PC-9 (cell line): ENCODE data around the gene CCDC15. TPM values are rescaled to one million over a fixed set of nuclear protein-coding genes. Genes with fewer than 3 reads are reported as not detected.
A peak's percentile ranks its signal among the peaks of the same experiment; 100 is the strongest.
"Not testable (repeated sequence)": the region's sequence is repeated elsewhere in the genome, so short reads cannot be mapped to it uniquely, and the experiment has no call there.

Experiments used
- BruUV-seq: library from RNA; stranded (reverse); fragments of 400-500 nt; replicated peaks from 2 replicates; lab custom pipeline; 2021; lab: Mats Ljungman, UMichigan
- CTCF ChIA-PET: fragments of 300-600 bp; sonication (Branson Sonifier 250); formaldehyde crosslinking; loops from one replicate; lab custom pipeline; 2022; ENCODE audit warnings: antibody characterized with exemption; lab: Charles Lee
- POLR2A ChIA-PET: fragments of 300-600 bp; sonication (Branson Sonifier 250); formaldehyde crosslinking; loops from one replicate; lab custom pipeline; 2022; ENCODE audit warnings: antibody characterized with exemption; ENCODE audit not compliant: unreplicated experiment; lab: Charles Lee
- DNase-seq, 2 experiments: peaks; one replicate each; pipeline versions ENCODE4 v3.0.0 to v3.0.0-alpha.2; 2015 to 2022; ENCODE audit warnings: mixed read lengths in 1 of 2
- H2AFZ ChIP-seq: fragments of 200-600 bp; sonication (generic); 2 replicates; pipeline ENCODE4 v1.8.1; 2017; ENCODE audit warnings: antibody characterized with exemption
- H3F3A ChIP-seq: fragments of 200-600 bp; sonication (generic); 2 replicates; pipeline ENCODE4 v1.8.1; 2017; ENCODE audit warnings: antibody characterized with exemption, mild to moderate bottlenecking, low read depth; ENCODE audit not compliant: insufficient read depth
- H3K27ac ChIP-seq: fragments of 200-600 bp; sonication (generic); 2 replicates; pipeline ENCODE4 v1.6.1; 2016; ENCODE audit warnings: mixed run types
- H3K27me3 ChIP-seq: fragments of 200-600 bp; sonication (generic); 2 replicates; pipeline ENCODE4 v1.6.1; 2016; ENCODE audit warnings: low read depth, mixed run types; ENCODE audit not compliant: insufficient read depth
- H3K36me3 ChIP-seq: fragments of 200-600 bp; sonication (generic); 2 replicates; pipeline ENCODE4 v1.6.1; 2016; ENCODE audit warnings: low read depth, mixed run types
- H3K4me1 ChIP-seq: fragments of 200-600 bp; sonication (generic); replicated peaks from 2 replicates; pipeline ENCODE4 v1.6.1; 2016; ENCODE audit warnings: mixed run types; ENCODE audit not compliant: insufficient read depth
- H3K4me2 ChIP-seq: fragments of 200-600 bp; sonication (generic); 2 replicates; pipeline ENCODE4 v1.6.1; 2017; ENCODE audit warnings: mixed run types
- H3K4me3 ChIP-seq: fragments of 200-600 bp; sonication (generic); 2 replicates; pipeline ENCODE4 v1.6.1; 2016; ENCODE audit warnings: mixed run types
- H3K79me2 ChIP-seq: fragments of 200-600 bp; sonication (generic); 2 replicates; pipeline ENCODE4 v1.6.1; 2017; ENCODE audit warnings: low read depth, mixed run types
- H3K9me2 ChIP-seq: fragments of 200-600 bp; sonication (generic); 2 replicates; pipeline ENCODE4 v1.8.1; 2017; ENCODE audit warnings: mild to moderate bottlenecking; ENCODE audit not compliant: insufficient read depth
- H3K9me3 ChIP-seq: fragments of 200-600 bp; sonication (generic); 2 replicates; pipeline ENCODE4 v1.8.1; 2016; ENCODE audit warnings: low read depth; ENCODE audit not compliant: insufficient read depth
- H4K20me1 ChIP-seq: fragments of 200-600 bp; sonication (generic); 2 replicates; pipeline ENCODE4 v1.8.1; 2017; ENCODE audit not compliant: insufficient read depth
- EZH2 ChIP-seq: fragments of 200-600 bp; sonication (generic); IDR thresholded peaks from 2 replicates; pipeline ENCODE4 v1.8.0; 2017; ENCODE audit warnings: antibody characterized with exemption, low read depth
- intact Hi-C: fragments of 100-400 bp; cut with micrococcal nuclease; formaldehyde crosslinking; loops from one replicate; pipeline ENCODE4 v1.10.0; 2022; ENCODE audit not compliant: unreplicated experiment
- total RNA-seq: library from RNA; stranded (reverse); gene quantifications from 2 replicates; pipeline ENCODE4 v1.2.3, GENCODE V29; 2021
- TF ChIP-seq, protein P1 (sequence below): fragments of 200-600 bp; sonication (generic); conservative IDR thresholded peaks from 2 replicates; pipeline ENCODE4 v1.6.1; 2017; ENCODE audit warnings: mixed run types, antibody characterized with exemption, mild to moderate bottlenecking, moderate library complexity

The CCDC15 gene
- total RNA-seq, 1 experiment from 2014 or later = 2.7 TPM

DNA sequence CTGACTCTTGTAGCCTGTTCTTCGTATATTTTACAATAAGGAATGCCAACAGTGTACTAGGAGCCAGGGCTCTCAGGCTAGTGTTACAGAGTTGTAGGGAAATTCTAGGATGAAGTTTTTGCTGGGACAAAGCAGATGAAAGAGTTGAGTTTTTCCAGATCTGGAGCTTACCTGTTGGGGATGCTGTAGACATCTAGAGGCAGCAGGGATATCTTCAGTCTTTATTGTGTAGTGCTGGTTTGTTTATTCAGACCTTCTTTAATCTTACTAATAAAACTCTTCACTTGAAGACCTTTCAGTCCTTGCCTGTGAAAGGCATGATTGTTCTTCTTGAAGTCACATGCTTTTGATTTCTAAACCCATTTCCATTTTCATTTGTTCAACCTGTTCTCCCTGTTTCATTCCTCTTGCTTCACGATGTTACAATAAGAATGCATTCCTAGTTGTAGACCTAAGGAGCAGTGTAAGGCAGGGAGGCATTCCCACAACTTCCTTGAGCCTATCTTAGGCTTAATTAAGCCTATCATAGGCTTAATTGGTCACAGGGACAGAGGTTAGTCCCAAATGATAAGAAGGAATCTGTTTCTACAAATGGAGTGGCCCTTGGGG, 101.2 kb downstream of the CCDC15 start:
- H4K20me1 ChIP-seq = no peaks in the 10 kb centered on the region
- no peaks in the 10 kb centered on the region for H3K27me3 ChIP-seq
- H3K4me2 ChIP-seq = peak overlapping the region; percentile 58
- ChIA-PET CTCF (no interaction called here), POLR2A (no interaction called here)
- intact Hi-C loops = no loop called here
- BruUV-seq = no TSS peak
- no peak overlapping the region for H2AFZ ChIP-seq
- H3K9me2 ChIP-seq = no peaks in the 10 kb centered on the region
- TF ChIP-seq, protein P1, sequence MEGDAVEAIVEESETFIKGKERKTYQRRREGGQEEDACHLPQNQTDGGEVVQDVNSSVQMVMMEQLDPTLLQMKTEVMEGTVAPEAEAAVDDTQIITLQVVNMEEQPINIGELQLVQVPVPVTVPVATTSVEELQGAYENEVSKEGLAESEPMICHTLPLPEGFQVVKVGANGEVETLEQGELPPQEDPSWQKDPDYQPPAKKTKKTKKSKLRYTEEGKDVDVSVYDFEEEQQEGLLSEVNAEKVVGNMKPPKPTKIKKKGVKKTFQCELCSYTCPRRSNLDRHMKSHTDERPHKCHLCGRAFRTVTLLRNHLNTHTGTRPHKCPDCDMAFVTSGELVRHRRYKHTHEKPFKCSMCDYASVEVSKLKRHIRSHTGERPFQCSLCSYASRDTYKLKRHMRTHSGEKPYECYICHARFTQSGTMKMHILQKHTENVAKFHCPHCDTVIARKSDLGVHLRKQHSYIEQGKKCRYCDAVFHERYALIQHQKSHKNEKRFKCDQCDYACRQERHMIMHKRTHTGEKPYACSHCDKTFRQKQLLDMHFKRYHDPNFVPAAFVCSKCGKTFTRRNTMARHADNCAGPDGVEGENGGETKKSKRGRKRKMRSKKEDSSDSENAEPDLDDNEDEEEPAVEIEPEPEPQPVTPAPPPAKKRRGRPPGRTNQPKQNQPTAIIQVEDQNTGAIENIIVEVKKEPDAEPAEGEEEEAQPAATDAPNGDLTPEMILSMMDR = no peak
- TF ChIP-seq EZH2 = no peak
- H3K9me3 ChIP-seq = no peaks in the 10 kb centered on the region
- peaks cover 9% of the 10 kb centered on the region for H3F3A ChIP-seq
- H3K4me3 ChIP-seq = no peak overlapping the region
- peak overlapping the region; percentile 62 for H3K27ac ChIP-seq
- no peaks in the 10 kb centered on the region for H3K36me3 ChIP-seq
- peaks cover 23% of the 10 kb centered on the region for H3K4me1 ChIP-seq
- DNase-seq = peak in 1 of 2 experiments; percentile 93
- no peaks in the 10 kb centered on the region for H3K79me2 ChIP-seq

DNA sequence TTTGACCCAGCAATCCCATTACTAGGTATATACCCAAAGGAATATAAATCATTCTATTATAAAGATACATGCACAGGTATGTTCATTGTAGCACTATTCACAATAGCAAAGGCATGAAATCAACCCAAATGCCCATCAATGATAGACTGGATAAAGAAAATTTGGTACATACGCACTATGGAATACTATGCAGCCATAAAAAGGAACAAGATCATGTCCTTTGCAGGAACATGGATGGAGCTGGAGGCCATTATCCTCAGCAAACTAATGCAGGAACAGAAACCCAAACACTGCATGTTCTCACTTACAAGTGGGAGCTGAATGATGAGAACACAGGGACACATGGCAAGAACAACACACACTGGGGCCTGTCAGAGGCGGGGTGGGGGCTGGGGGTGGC, 102.1 kb downstream of the CCDC15 start:
- BruUV-seq, CTCF ChIA-PET, H3K4me3 ChIP-seq, H3F3A ChIP-seq, H3K36me3 ChIP-seq, H3K79me2 ChIP-seq, H3K27me3 ChIP-seq, POLR2A ChIA-PET, DNase-seq, H3K4me2 ChIP-seq, intact Hi-C loops, H4K20me1 ChIP-seq, H3K9me3 ChIP-seq, H2AFZ ChIP-seq, H3K9me2 ChIP-seq: not testable (repeated sequence)
- H3K27ac ChIP-seq = 0 out of 2 replicates have a peak overlapping the region, but pooled peaks have one; percentile 62
- H3K4me1 ChIP-seq = peaks cover 23% of the 10 kb centered on the region

DNA sequence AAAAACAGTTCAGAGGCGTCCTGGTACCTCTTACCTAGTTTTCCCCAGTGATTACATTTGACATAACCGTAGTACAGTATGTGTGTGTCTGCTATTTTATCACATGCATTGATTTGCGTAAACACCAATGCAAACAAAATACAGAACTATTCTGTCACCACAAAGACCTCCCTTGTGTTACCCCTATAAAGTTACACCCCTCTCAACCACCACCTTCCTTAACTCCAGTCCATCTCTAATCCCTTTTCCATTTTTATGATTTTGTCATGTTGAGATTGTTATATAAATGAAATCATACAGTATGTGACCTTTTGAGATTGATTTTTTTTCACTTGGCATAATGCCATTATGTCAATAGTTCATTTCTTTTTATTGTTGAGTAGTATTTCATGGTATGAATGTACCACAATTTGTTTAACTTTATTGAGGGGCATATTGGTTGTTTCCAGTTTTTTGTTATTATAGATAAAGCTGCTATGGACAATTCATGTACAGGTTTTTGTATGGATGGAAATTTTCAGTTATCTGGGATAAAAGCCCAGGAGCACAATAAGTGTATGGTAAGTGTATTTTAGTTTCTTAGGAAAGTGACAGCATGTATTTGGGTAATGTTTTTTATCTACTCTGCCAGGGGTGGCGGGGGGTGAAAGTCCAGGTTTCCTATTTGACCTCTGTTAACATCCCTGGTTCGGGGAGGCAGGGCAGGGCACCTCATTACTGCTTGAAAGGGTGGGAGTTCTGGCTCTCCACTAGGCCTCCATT, 103.1 kb downstream of the CCDC15 start:
- POLR2A ChIA-PET = no interaction called here
- Histone ChIP-seq H3K27me3 (no peaks in the 10 kb centered on the region), H3K4me3 (no peak overlapping the region), H4K20me1 (no peaks in the 10 kb centered on the region), H3K27ac (no peak overlapping the region), H3K79me2 (no peaks in the 10 kb centered on the region), H3K36me3 (no peaks in the 10 kb centered on the region), H3K9me2 (no peaks in the 10 kb centered on the region), H3F3A (peaks cover 9% of the 10 kb centered on the region), H3K4me2 (no peak overlapping the region), H3K9me3 (no peaks in the 10 kb centered on the region), H2AFZ (no peak overlapping the region), H3K4me1 (peaks cover 23% of the 10 kb centered on the region)
- BruUV-seq = no TSS peak
- TF ChIP-seq, protein P1 = no peak
- no peak for TF ChIP-seq EZH2
- DNase-seq = no peak
- CTCF ChIA-PET = no interaction called here
- intact Hi-C loops = no loop called here
